Stimulated activated naive CD4-positive, alpha-beta T cell treated with Interleukin-2 at 50 U/mL for 16 hours (primary cell): Measurements from ENCODE around the gene RETREG1.
"Not testable (repeated sequence)": the region's sequence is repeated elsewhere in the genome, so short reads cannot be mapped to it uniquely, and the experiment has no call there.

Experiments used
- DNase-seq: peaks from one replicate; lab custom pipeline; 2025; lab: John Stamatoyannopoulos, UW

The RETREG1 gene

DNA sequence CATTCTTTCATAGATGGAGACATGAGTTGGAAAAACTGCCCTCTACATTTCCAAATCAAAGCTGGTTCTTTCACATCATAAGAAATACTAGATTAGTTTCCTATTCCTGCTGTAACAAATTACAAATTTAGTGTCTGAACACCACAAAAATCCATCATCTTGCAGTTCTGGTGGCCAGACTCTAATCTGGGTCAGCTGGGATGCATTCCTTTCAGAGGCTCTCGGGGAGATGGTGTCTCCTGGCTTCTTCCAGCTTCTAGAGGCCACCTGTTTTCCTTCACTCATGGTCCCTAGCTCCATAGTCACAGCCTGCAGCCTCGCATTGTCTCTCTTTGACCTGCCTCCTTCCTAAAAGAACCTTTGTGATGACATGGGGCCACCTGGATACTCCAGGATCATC is 65.2 kb downstream of the RETREG1 start:
- no peak for DNase-seq

- DNase-seq = peak; percentile 7
These were observed 66.4 kb downstream of the RETREG1 start for GRCh38 chr5:16550316-16550952.

DNA sequence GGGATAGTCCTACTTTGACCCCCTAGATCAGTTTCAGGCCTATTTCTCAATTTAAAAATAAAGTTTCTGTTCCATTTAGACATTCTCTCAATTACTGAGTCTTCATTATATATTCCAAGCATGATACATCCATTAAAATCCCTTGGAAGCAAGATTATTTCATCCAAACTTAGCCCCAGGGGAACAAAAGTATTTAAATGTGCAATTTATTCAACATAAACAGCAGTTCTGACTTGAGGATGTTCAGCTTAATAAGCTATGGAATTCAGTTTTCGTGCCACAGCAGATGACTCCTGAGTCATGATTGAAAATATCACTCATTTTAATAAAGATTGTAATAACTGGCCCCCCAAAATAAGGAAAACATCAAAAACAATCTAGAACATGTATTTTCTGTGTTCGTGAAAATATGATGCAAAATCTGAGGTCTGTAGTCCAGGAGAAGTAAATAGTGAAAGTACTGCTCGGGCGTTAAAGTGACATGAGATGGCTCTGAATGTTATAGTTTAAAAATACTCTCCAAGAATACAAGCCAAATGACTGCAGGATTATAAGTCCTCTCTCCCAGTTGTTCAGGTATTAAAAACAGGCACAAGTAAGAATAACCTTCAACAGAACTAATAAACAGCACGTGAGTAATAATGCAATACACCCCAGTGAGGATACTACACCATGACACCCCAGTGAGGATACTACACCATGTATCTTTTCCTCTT is 67.1 kb downstream of the RETREG1 start:
- no peak for DNase-seq

DNA sequence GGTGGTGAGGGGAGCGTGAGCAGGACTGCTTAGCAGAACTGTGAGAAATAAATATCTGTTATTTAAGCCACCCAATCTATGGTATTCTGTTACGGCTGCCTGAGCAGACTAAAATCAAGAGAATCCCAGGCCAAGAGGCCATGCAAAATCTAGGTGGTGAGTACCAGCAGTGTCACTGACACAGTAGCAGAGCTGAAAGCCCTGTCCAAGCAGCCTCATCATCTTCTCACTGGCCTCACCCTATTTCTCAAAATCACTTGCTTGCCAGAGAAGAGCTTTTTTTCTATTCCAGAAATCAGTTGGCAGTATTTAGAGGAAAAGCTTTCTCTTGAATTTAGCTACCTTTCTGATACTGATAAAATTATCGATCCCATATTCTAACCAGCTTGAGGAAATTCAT is 68.0 kb downstream of the RETREG1 start:
- DNase-seq = no peak

- DNase-seq = no peak
These were observed 68.7 kb downstream of the RETREG1 start for GRCh38 chr5:16548115-16548514.

DNA sequence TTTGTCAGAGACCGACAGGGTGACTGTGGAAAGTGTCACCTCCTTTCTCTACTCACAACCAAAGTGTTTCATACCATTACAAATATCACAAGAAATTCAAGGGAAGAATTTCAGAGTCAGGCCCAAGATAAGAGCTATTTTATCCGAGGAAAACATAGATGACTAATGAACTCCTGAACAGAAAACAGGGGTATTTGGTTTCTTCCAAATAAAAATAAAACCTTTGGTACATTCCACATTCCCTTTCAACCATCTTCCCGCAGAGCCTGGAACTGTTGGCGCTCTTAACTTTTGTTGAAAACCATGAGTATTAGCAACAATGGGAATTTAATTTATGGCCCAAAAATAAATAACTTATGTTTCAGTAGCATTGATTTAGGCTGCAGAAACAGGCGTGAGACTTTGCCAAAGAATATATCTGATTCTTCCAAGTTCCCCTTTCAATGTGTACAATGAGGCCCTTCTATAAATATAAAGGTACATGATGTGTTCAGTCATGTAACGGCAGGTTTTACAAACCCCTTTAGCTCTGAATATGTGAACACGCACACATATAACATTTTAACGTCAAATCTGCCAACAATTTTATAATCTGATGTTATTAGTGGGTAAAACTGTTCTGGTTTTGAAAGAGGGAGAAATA is 69.5 kb downstream of the RETREG1 start:
- DNase-seq = no peak

DNA sequence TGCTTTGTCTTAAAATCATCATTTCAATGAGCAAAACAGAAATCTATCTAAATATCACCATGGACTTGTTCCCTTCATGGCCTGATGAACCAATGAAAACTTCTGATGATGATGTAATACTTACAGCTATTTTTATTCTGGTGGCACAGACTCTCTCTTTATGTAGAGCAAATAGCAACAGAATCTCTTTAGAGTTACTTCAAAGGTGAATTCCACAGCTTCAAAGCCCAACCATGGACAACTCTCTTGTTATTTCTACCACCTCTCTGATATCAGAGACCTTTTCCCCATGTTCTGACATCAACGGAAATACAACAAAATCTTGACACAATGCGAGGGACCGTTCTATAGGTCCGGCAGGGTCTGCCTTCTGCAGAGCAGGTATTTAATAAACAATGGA is 70.1 kb downstream of the RETREG1 start:
- DNase-seq = no peak

DNA sequence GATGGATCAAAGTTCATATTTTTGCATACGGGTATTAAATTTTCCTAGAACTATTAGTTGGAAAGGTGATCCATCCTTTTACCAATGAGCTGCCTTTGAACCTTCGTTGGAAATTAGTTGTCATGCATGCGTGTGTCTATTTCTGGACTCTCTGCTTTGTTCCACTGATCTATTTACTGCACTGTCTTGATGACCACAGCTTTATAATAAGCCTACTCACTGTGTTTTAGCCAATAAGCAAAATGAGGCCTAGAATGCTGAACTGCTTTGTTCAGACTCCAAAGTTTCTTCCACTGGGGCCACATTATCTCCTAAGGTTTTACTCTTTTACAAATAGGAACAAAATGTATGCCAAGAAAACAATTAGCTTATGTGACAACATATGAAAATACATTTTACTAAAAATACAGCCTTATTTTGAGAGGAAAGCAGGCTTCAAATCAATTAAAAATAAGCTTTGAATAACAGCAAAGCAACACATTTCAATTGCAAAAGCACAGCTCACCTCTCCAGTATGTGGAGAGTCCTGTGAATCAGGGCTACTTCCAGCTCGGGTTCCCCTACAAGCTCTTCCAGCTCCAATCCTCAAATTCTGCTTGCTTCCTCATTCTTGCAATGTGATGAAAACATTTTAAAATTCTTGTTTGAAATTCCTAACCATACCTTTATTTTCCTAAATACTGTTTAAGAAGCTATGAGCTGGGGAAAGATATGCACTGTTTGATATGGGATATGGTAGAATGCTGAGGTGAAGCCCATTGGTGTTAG is 72.0 kb downstream of the RETREG1 start:
- no peak for DNase-seq

DNA sequence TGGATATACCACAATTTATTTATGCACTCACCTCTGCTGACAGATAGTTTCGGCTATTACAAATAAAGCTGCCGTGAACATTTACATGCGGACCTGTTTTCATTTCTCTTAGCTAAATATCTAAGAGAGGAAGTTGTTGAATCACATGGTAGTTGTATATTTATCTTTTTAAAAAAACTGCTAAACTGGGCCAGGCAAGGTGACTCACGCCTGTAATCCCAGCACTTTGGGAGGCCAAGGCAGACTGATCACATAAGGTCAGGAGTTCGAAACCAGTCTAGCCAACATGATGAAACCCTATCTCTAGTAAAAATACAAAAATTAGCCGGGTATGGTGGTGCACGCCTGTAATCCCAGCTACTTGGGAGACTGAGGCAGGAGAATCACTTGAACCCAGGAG is 73.6 kb downstream of the RETREG1 start:
- not testable (repeated sequence) for DNase-seq

DNA sequence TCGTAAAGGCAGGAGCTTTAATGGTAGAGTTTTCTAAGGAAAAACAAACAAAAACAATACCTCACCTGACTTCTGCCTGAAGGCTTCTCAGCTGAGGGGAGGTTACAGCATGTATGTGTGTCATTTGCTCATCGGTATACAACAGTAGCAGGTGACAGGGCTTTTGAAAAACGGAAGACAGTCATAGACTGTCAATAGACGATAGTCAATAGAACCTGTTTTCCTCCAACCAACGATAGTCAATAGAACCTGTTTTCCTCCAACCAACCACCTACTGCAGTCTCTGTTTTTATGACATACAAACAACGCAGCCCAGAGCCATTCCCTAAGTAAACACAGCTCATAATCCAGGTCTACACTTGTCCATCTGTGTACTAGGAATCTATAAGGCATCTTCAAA is 74.6 kb downstream of the RETREG1 start:
- DNase-seq = no peak

- not testable (repeated sequence) for DNase-seq
These were observed 75.2 kb downstream of the RETREG1 start for GRCh38 chr5:16541592-16541991.

DNA sequence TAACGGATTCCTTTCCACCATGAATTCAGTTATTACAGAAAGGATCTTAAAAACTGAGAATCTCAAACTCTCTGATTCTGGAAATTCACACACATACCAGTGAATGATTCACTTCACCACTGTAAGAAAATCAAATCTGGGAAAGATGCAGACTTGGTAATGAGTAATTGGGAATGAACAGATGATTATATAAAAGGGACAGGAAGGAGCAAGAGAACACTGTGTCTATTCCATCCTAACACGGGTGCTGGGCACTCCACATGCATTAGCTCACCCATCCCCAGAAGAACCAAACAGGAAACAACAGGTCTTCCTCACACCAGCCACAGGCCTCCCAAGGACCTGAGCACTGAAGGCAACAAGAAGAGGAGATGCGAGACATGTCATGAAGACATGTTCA is 76.4 kb downstream of the RETREG1 start:
- DNase-seq = no peak

GRCh38 chr5:16539169-16539666 is 77.6 kb downstream of the RETREG1 start:
- DNase-seq = no peak

GRCh38 chr5:16538006-16538405 is 78.8 kb downstream of the RETREG1 start:
- DNase-seq = no peak

DNA sequence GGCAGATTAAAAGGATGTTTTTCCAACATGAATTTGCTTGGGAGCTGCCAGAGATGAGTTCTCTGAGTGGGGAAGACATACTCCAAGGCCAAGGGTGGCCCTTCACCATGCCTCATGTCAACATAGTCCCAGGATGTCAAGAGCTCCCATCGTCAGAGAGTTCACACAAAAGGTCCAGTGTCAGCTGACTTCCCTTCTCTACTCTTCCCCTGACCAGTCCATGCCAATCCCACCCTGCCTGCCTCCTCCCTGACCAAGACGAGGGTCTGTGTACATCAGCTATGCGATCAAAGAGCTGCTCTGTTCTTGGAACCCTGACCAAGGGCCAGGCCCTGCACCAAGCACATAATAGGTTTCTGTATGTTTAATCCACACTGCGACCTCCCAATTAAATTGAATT is 80.0 kb downstream of the RETREG1 start:
- DNase-seq = no peak

DNA sequence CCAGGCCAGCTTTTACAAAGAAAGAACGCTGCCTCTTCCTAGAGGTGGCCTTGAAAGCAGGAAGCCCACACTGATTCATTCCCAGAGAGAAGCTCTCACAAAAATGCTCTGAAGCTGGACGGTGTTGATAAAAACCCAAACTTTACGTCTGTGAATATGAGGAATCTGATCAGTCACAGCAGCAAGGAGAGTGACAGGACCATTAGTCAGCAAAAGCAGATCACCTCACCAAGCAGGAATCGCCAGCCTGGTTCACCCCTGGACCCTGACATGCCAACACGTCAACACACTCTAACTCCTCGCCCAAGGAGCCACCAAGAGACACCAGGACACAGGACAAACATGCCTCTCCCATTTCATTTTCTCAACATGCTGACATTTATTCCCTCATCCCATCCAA is 80.6 kb downstream of the RETREG1 start:
- no peak for DNase-seq

DNA sequence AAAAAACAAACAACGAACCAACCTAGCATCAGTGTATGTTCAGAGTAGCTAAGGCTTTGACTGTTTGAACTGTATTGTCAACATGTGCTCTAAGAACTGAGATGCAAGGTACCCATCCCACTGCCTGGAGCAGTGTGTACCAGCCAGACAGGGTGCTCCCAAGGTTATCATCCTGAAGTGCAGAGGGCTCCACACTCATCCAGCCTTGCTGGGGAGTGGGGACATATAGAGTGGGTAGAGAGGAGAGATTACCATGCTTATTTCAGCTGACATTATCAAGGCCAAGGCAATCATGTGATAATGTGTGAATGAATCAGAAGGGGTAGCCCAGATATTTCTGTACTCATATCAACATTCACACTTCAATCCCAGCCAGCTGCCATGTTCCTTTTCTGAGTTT is 82.5 kb downstream of the RETREG1 start:
- no peak for DNase-seq

GRCh38 chr5:16531063-16531648 is 85.6 kb downstream of the RETREG1 start:
- no peak for DNase-seq

- no peak for DNase-seq
These were observed 87.5 kb downstream of the RETREG1 start for GRCh38 chr5:16529306-16529705.

- DNase-seq = no peak
These were observed 88.3 kb downstream of the RETREG1 start for GRCh38 chr5:16528382-16529110.

- DNase-seq = no peak
These were observed 91.1 kb downstream of the RETREG1 start for GRCh38 chr5:16525651-16526050.
